OCI-LY7 (cell line): Measurements from ENCODE around the gene ADIG.

ENCODE experiments used
- CTCF ChIP-seq: fragments of 200-600 bp; sonication (generic); conservative IDR thresholded peaks from 2 replicates; pipeline ENCODE4 v1.5.1; 2014; ENCODE audit warnings: mild to moderate bottlenecking, antibody characterized with exemption, low read length, moderate library complexity, mixed read lengths
- EZH2phosphoT487 ChIP-seq: fragments of 200-600 bp; sonication (generic); IDR thresholded peaks from 2 replicates; pipeline ENCODE4 v1.6.1; 2018; ENCODE audit warnings: low read depth, borderline replicate concordance, mild to moderate bottlenecking, mixed run types, antibody characterized with exemption, low read length, moderate library complexity, mixed read lengths

- TF ChIP-seq EZH2phosphoT487 (no peak), CTCF (no peak)
Measured at GRCh38 chr20:38554986-38555385, 26.0 kb upstream of the ADIG start.
